ENCODE results near the gene PLCB3. TPM values are rescaled to one million over a fixed set of nuclear protein-coding genes. Genes with fewer than 3 reads are reported as not detected.

Gene PLCB3
- total and polyA plus RNA-seq, 2 of the 13 experiments (the other 11 are each of a cell fraction or from before 2014, with no cell fraction given): 7.5 to 13.8 TPM

GRCh38 chr11:64305691-64306562, 54.6 kb downstream of the PLCB3 start (continued):
- TF ChIP-seq BCLAF1 (IDR thresholded peaks at IDR 0.05) (no peak), JDP2 (CRISPR knock-in tag; IDR thresholded peaks at IDR 0.05; ENCODE audit: borderline replicate concordance) (no peak), NFRKB (IDR thresholded peaks at IDR 0.05) (no peak), ZBTB33 (CRISPR knock-in tag; IDR thresholded peaks at IDR 0.05) (0 out of 2 replicates have a peak, but pooled peaks have one; percentile 5), ZMYM2 (CRISPR knock-in tag; IDR thresholded peaks at IDR 0.05) (peak; percentile 65; the same call in 1 of the 2 replicates), KLF13 (CRISPR knock-in tag; IDR thresholded peaks at IDR 0.05) (no peak), ZNF576 (CRISPR knock-in tag; IDR thresholded peaks at IDR 0.05) (no peak), SNAI1 (CRISPR knock-in tag; IDR thresholded peaks at IDR 0.05; ENCODE audit: borderline replicate concordance) (peak; percentile 70; the same call in 1 of the 2 replicates), MTA3 (CRISPR knock-in tag; IDR thresholded peaks at IDR 0.05) (no peak), TAF1 (CRISPR knock-in tag; IDR thresholded peaks at IDR 0.05) (peak; percentile 63; the same call in 1 of the 2 replicates), ZC3H4 (CRISPR knock-in tag; IDR thresholded peaks at IDR 0.05; ENCODE audit: borderline replicate concordance) (0 out of 2 replicates have a peak, but pooled peaks have one; percentile 34), ZNF780A (CRISPR knock-in tag; IDR thresholded peaks at IDR 0.05) (no peak; the same call in 1 of the 2 replicates), ZBTB26 (CRISPR knock-in tag; IDR thresholded peaks at IDR 0.05; ENCODE audit: borderline replicate concordance) (no peak; the same call in 1 of the 2 replicates), FOXK1 (CRISPR knock-in tag; IDR thresholded peaks at IDR 0.05; ENCODE audit: borderline replicate concordance, low read depth) (no peak), ZNF672 (CRISPR knock-in tag; IDR thresholded peaks at IDR 0.05) (no peak), ZC3H13 (CRISPR knock-in tag; IDR thresholded peaks at IDR 0.05) (no peak), PRDM15 (CRISPR knock-in tag; IDR thresholded peaks at IDR 0.05) (peak; percentile 89), SRY (CRISPR knock-in tag; IDR thresholded peaks at IDR 0.05) (no peak), NR2F2 (IDR thresholded peaks at IDR 0.05; ENCODE audit: borderline replicate concordance, low read depth) (peak; percentile 61; the same call in 1 of the 2 replicates)
